ENCODE results near the gene HYCC1.

DNA sequence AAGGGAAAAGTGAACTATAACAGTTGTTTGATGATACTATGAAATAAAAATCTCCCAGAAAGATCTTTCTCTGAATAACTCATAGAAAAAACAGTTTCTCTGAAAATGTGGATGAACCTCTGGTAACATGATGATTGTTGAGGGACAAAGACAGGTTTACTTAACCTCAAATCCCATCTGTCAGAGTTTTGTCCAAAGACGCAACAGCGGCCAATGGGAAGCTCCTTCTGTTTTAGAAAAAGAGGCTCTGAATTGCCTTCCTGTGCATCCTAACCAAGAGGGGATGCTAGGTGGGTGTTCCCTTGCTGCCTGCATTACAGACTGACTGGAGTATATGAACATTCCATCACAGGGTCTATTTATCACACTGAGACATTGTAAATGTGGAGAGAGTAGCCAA lies 8.9 kb upstream of the HYCC1 start:
- TF ChIP-seq, protein P1, sequence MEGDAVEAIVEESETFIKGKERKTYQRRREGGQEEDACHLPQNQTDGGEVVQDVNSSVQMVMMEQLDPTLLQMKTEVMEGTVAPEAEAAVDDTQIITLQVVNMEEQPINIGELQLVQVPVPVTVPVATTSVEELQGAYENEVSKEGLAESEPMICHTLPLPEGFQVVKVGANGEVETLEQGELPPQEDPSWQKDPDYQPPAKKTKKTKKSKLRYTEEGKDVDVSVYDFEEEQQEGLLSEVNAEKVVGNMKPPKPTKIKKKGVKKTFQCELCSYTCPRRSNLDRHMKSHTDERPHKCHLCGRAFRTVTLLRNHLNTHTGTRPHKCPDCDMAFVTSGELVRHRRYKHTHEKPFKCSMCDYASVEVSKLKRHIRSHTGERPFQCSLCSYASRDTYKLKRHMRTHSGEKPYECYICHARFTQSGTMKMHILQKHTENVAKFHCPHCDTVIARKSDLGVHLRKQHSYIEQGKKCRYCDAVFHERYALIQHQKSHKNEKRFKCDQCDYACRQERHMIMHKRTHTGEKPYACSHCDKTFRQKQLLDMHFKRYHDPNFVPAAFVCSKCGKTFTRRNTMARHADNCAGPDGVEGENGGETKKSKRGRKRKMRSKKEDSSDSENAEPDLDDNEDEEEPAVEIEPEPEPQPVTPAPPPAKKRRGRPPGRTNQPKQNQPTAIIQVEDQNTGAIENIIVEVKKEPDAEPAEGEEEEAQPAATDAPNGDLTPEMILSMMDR (IDR thresholded peaks at IDR 0.05) = no peak
- no peak for TF ChIP-seq EP300 (IDR thresholded peaks at IDR 0.05)
